KMS-11 (cell line): ENCODE measurements around the gene GLT1D1.

Source experiments
- H2AFZ ChIP-seq: fragments of 200-600 bp; sonication (generic); 2 replicates; pipeline ENCODE4 v1.6.1; 2016; ENCODE audit warnings: antibody characterized with exemption, mixed run types, low read depth
- H3K27ac ChIP-seq: fragments of 200-600 bp; sonication (generic); 2 replicates; pipeline ENCODE4 v1.6.1; 2016; ENCODE audit warnings: mild to moderate bottlenecking, mixed run types
- H3K27me3 ChIP-seq: fragments of 200-600 bp; sonication (generic); 2 replicates; pipeline ENCODE4 v1.6.1; 2017; ENCODE audit warnings: mild to moderate bottlenecking, low read depth, mixed run types, moderate library complexity; ENCODE audit not compliant: insufficient read depth
- H3K36me3 ChIP-seq: fragments of 200-600 bp; sonication (generic); 2 replicates; pipeline ENCODE4 v1.6.1; 2017; ENCODE audit warnings: mild to moderate bottlenecking, mixed run types; ENCODE audit not compliant: insufficient read depth
- H3K4me1 ChIP-seq: fragments of 200-600 bp; sonication (generic); 2 replicates; pipeline ENCODE4 v1.6.1; 2016; ENCODE audit warnings: mild to moderate bottlenecking, low read depth, mixed run types; ENCODE audit not compliant: poor library complexity, severe bottlenecking
- H3K4me2 ChIP-seq: fragments of 200-600 bp; sonication (generic); 2 replicates; pipeline ENCODE4 v1.7.0; 2016; ENCODE audit warnings: mild to moderate bottlenecking, mixed run types
- H3K4me3 ChIP-seq: fragments of 200-600 bp; sonication (generic); IDR thresholded peaks from 2 replicates; pipeline ENCODE4 v1.6.1; 2017; ENCODE audit warnings: low read depth, low read length, mixed read lengths; ENCODE audit not compliant: insufficient read depth
- H3K79me2 ChIP-seq: fragments of 200-600 bp; sonication (generic); 2 replicates; pipeline ENCODE4 v1.6.1; 2016; ENCODE audit warnings: low read depth, mixed run types; ENCODE audit not compliant: insufficient read depth
- H3K9ac ChIP-seq: fragments of 200-600 bp; sonication (generic); 2 replicates; pipeline ENCODE4 v1.6.1; 2016; ENCODE audit warnings: mild to moderate bottlenecking, mixed run types
- H4K20me1 ChIP-seq: fragments of 200-600 bp; sonication (generic); 2 replicates; pipeline ENCODE4 v1.6.1; 2016; ENCODE audit warnings: mild to moderate bottlenecking, mixed run types; ENCODE audit not compliant: insufficient read depth
- TF ChIP-seq, protein P1 (sequence below): fragments of 200-600 bp; sonication (generic); conservative IDR thresholded peaks from 2 replicates; pipeline ENCODE4 v1.6.1; 2017; ENCODE audit warnings: low read depth, mild to moderate bottlenecking, antibody characterized with exemption, low read length, moderate library complexity, mixed read lengths

GLT1D1 gene

DNA sequence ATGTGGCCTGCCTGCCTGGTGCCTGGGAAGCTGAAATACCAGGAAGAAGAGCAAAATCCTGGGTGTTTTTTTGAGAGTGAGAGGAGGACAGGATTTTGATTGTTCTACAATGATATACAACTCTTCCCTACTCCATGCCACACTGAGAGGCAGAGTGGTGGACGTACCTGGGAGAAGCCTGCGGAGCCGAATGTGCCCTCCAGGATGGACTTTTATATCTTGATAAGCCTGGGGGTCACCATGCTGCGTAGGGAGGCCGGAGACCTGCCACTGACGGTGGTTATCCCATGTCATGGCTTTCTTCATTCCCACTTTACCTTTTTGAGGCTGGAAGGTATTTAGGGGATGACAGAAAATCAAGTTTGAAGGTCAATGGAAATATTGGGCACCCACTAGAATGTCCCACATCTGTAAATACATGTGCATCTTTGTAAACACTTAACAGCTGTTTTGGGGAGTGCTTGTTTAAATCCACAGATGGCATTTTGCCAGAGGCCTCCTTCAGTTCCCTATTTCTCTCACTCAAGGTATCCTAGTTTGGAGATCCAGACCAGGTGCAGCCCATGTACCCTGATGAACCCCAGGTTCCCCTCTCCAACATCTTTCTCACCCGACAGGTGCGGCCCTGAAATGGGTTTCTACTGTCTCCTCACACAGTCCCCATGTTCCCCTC, 1.1 kb upstream of the GLT1D1 start:
- Histone ChIP-seq H3K27ac (no peak overlapping the region), H3K4me3 (no peak overlapping the region), H2AFZ (no peak overlapping the region), H3K4me2 (no peak overlapping the region), H3K27me3 (no peaks in the 10 kb centered on the region), H4K20me1 (no peaks in the 10 kb centered on the region), H3K79me2 (no peaks in the 10 kb centered on the region), H3K9ac (no peak overlapping the region), H3K4me1 (no peaks in the 10 kb centered on the region), H3K36me3 (no peaks in the 10 kb centered on the region)
- TF ChIP-seq, protein P1, sequence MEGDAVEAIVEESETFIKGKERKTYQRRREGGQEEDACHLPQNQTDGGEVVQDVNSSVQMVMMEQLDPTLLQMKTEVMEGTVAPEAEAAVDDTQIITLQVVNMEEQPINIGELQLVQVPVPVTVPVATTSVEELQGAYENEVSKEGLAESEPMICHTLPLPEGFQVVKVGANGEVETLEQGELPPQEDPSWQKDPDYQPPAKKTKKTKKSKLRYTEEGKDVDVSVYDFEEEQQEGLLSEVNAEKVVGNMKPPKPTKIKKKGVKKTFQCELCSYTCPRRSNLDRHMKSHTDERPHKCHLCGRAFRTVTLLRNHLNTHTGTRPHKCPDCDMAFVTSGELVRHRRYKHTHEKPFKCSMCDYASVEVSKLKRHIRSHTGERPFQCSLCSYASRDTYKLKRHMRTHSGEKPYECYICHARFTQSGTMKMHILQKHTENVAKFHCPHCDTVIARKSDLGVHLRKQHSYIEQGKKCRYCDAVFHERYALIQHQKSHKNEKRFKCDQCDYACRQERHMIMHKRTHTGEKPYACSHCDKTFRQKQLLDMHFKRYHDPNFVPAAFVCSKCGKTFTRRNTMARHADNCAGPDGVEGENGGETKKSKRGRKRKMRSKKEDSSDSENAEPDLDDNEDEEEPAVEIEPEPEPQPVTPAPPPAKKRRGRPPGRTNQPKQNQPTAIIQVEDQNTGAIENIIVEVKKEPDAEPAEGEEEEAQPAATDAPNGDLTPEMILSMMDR = no peak

DNA sequence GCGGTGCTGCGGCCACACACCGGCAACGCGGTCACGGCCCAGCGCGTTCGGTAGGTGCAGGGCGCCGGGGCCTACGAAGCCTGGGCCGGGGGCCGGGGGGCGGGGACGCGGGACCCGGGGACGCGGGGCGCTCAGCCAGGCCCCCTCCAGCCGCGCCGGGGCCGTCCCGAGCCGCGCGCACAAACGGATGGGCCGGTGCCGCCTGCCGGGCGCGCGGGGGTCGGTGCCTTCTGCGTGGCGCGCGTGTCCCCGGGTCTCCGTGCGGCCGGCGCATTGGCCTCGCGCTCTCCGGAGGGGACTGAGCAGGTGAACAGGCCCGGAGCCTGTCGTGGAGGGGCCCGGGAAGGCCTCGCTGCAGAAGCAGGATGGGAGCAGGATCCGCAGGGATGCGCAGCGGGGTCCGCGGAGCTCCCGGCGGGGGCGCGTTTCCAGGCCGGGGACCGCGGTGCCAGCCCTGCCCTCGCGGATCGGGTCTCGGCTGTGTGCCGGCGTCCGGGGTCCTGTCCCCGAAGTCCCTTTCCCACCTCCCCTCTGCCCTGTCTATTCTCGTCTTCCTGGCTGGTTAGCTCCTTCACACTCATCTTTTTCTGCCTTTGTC, 421 bp downstream of the GLT1D1 start:
- H3K27ac ChIP-seq = no peak overlapping the region
- H2AFZ ChIP-seq = no peak overlapping the region
- no peaks in the 10 kb centered on the region for H3K4me1 ChIP-seq
- H3K27me3 ChIP-seq = no peaks in the 10 kb centered on the region
- H3K9ac ChIP-seq = no peak overlapping the region
- no peak overlapping the region for H3K4me2 ChIP-seq
- no peaks in the 10 kb centered on the region for H3K36me3 ChIP-seq
- H4K20me1 ChIP-seq = no peaks in the 10 kb centered on the region
- H3K4me3 ChIP-seq = no peak overlapping the region
- no peaks in the 10 kb centered on the region for H3K79me2 ChIP-seq
- TF ChIP-seq, protein P1 = no peak

DNA sequence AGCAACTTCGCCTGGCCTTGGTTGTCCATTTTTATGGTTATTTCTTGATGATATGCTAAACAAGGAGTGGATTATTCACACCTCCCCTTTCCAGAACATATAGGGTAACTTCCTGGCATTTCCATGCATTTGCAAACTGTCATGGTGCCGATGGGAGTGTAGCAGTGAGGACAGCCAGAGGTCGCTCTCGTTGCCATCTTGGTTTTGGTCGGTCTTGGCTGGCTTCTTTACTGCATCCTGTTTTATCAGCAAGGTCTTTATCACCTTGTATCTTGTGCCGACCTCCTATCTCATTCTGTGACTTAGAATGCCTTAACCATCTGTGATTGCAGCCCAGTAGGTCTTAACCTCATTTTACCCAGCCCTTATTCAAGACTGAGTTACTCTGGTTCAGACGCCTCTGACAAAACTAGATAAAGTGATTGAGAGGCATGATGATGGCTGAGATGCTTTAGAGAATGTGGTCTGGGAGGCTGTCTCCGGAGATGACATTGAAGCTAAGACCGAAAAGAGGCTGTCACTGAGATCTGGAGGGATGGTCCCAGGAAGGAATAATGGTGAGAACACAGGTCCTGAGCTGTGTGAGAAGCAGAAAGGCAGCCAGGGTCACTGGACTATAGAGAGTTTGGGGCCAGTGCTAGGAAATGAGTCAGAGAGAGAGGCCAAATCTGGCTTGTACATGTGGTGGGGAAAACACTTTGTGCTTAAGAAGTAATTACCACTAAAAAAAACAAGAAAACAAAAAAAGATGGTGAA, 2.9 kb downstream of the GLT1D1 start:
- no peaks in the 10 kb centered on the region for H4K20me1 ChIP-seq
- no peak overlapping the region for H3K9ac ChIP-seq
- no peak overlapping the region for H3K4me2 ChIP-seq
- H3K79me2 ChIP-seq = no peaks in the 10 kb centered on the region
- H3K36me3 ChIP-seq = no peaks in the 10 kb centered on the region
- no peaks in the 10 kb centered on the region for H3K4me1 ChIP-seq
- TF ChIP-seq, protein P1 = no peak
- H3K27ac ChIP-seq = no peak overlapping the region
- H2AFZ ChIP-seq = no peak overlapping the region
- H3K27me3 ChIP-seq = no peaks in the 10 kb centered on the region
- no peak overlapping the region for H3K4me3 ChIP-seq

DNA sequence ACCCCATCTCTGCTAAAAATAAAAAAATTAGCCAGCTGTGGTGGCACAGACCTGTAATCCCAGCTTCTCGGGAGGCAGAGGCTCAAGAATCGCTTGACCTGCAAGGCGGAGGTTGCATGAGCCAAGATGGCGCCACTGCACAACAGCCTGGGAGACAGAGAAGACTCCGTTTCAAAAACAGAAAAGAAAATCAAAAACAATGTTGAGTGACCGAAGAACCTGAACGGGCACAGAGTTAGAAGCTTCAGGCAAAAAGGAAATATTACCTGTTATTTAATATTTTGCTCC, 3.5 kb downstream of the GLT1D1 start:
- no peaks in the 10 kb centered on the region for H3K4me1 ChIP-seq
- no peaks in the 10 kb centered on the region for H3K27me3 ChIP-seq
- H3K36me3 ChIP-seq = no peaks in the 10 kb centered on the region
- H3K4me2 ChIP-seq = no peak overlapping the region
- no peak overlapping the region for H2AFZ ChIP-seq
- TF ChIP-seq, protein P1 = no peak
- no peak overlapping the region for H3K27ac ChIP-seq
- H3K79me2 ChIP-seq = no peaks in the 10 kb centered on the region
- no peak overlapping the region for H3K4me3 ChIP-seq
- H3K9ac ChIP-seq = no peak overlapping the region
- no peaks in the 10 kb centered on the region for H4K20me1 ChIP-seq
